Fibroblast of lung (primary cell): ENCODE data around the gene CPT1C. TPM values are rescaled to one million over a fixed set of nuclear protein-coding genes. Genes with fewer than 3 reads are reported as not detected.

Source experiments
- DNase-seq, 2 donors: peaks; one replicate each; pipeline versions ENCODE4 v3.0.0 to v3.0.0-alpha.2; 2010; ENCODE audit warnings: low read depth in 2 of 2
- H2AFZ ChIP-seq: 2 replicates; pipeline ENCODE4 v1.5.1; 2012; ENCODE audit warnings: low read length, control low read depth, inconsistent platforms
- H3K27ac ChIP-seq: 2 replicates; pipeline ENCODE4 v1.5.1; 2011; ENCODE audit warnings: low read length, control low read depth; ENCODE audit not compliant: insufficient read depth
- H3K27me3 ChIP-seq: 2 replicates; pipeline ENCODE4 v1.5.1; 2011; ENCODE audit warnings: mild to moderate bottlenecking, low read length; ENCODE audit not compliant: control insufficient read depth, insufficient read depth
- H3K36me3 ChIP-seq: 2 replicates; pipeline ENCODE4 v1.5.1; 2011; ENCODE audit warnings: low read length; ENCODE audit not compliant: control insufficient read depth, insufficient read depth
- H3K4me1 ChIP-seq: 2 replicates; pipeline ENCODE4 v1.5.1; 2011; ENCODE audit warnings: low read length; ENCODE audit not compliant: control insufficient read depth, insufficient read depth; ENCODE audit errors: extremely low read depth
- H3K4me2 ChIP-seq: 2 replicates; pipeline ENCODE4 v1.5.1; 2011; ENCODE audit warnings: low read length, control low read depth; ENCODE audit not compliant: insufficient read depth; ENCODE audit errors: extremely low read depth
- H3K4me3 ChIP-seq, 4 experiments: fragments of 200-600 bp in 1 of 4; sonication (generic) in 1 of 4; replicated peaks in 1 of 4; 2 replicates each; pipeline ENCODE4 v1.5.1; 2011 to 2016; ENCODE audit warnings: low read length in 4 of 4, low read depth in 3 of 4, mild to moderate bottlenecking in 3 of 4, control low read depth in 2 of 4, inconsistent platforms in 1 of 4, mixed read lengths in 1 of 4; ENCODE audit not compliant: insufficient read depth in 1 of 4; ENCODE audit errors: control extremely low read depth in 1 of 4
- H3K79me2 ChIP-seq: 2 replicates; pipeline ENCODE4 v1.5.1; 2012; ENCODE audit warnings: mild to moderate bottlenecking, low read length, inconsistent platforms; ENCODE audit not compliant: control insufficient read depth, insufficient read depth
- H3K9ac ChIP-seq: 2 replicates; pipeline ENCODE4 v1.5.1; 2011; ENCODE audit warnings: mild to moderate bottlenecking, low read length, control low read depth; ENCODE audit not compliant: insufficient read depth
- H3K9me3 ChIP-seq: 2 replicates; pipeline ENCODE4 v1.5.1; 2012; ENCODE audit warnings: low read depth, low read length; ENCODE audit not compliant: control insufficient read depth, insufficient read depth
- H4K20me1 ChIP-seq: 2 replicates; pipeline ENCODE4 v1.5.1; 2011; ENCODE audit warnings: low read length; ENCODE audit not compliant: control insufficient read depth, insufficient read depth; ENCODE audit errors: extremely low read depth
- CTCF ChIP-seq, 2 donors: IDR thresholded peaks in 1 of 2; conservative IDR thresholded peaks in 1 of 2; 1 replicate in 1 of 2; 2 replicates in 1 of 2; pipeline ENCODE4 v1.5.1; 2011 to 2012; ENCODE audit warnings: low read length in 2 of 2, control low read depth in 1 of 2, inconsistent platforms in 1 of 2, low read depth in 1 of 2, mild to moderate bottlenecking in 1 of 2
- EZH2 ChIP-seq: IDR thresholded peaks from 2 replicates; pipeline ENCODE4 v1.5.1; 2012; ENCODE audit warnings: low read length, control low read depth, mild to moderate bottlenecking; ENCODE audit errors: missing control alignments
- polyA plus RNA-seq, 2 donors: library from polyadenylated mRNA; depleted of rRNA in 1 of 2; stranded (reverse) in 1 of 2; unstranded in 1 of 2; fragments of >200 nt; gene quantifications; 2 replicates each; pipeline ENCODE4 v1.2.1, GENCODE V29; 2011 to 2012; ENCODE audit warnings: missing spikeins in 1 of 2
- total RNA-seq: library from RNA; depleted of rRNA; stranded (reverse); fragments of >200 nt; gene quantifications from 2 replicates; pipeline ENCODE4 v1.2.1, GENCODE V29; 2014

CPT1C gene
- total and polyA plus RNA-seq, 2 donors (not counting 1 experiment from before 2014, with no cell fraction given) = 20.0 to 31.2 TPM

GRCh38 chr19:49677901-49678674 is 12.8 kb upstream of the CPT1C start:
- peaks cover 5% of the 10 kb centered on the region for H3K36me3 ChIP-seq
- no peaks in the 10 kb centered on the region for H3K9me3 ChIP-seq
- H3K9ac ChIP-seq = peak overlapping the region; percentile 91
- peak; percentile 40 to 56 for DNase-seq
- H3K4me3 ChIP-seq = peak overlapping the region; percentile 76 to 99 (median 90)
- no peaks in the 10 kb centered on the region for H3K27me3 ChIP-seq
- no peak overlapping the region for H2AFZ ChIP-seq
- TF ChIP-seq CTCF (conservative IDR thresholded peaks at IDR 0.05 in 1 of 2, IDR thresholded peaks at IDR 0.05 in 1 of 2; ENCODE audit: low read depth in 1 of 2, low read length in 2 of 2) (peak; percentile 56 to 64), EZH2 (no peak)
- H3K4me2 ChIP-seq = peak overlapping the region; percentile 53
- peaks cover 40% of the 10 kb centered on the region for H3K79me2 ChIP-seq
- peak overlapping the region; percentile 86 for H3K27ac ChIP-seq
- H3K4me1 ChIP-seq = peaks cover 4% of the 10 kb centered on the region
- H4K20me1 ChIP-seq = no peaks in the 10 kb centered on the region

- Histone ChIP-seq H3K27ac (no peak overlapping the region), H4K20me1 (no peaks in the 10 kb centered on the region), H3K4me2 (peak overlapping the region; percentile 53), H3K27me3 (no peaks in the 10 kb centered on the region), H3K79me2 (peaks cover 40% of the 10 kb centered on the region), H3K4me1 (peaks cover 4% of the 10 kb centered on the region), H3K9me3 (no peaks in the 10 kb centered on the region), H2AFZ (no peak overlapping the region), H3K9ac (no peak overlapping the region), H3K4me3 (peak overlapping the region in 1 of 4 experiments; percentile 17), H3K36me3 (peaks cover 10% of the 10 kb centered on the region)
- TF ChIP-seq CTCF (conservative IDR thresholded peaks at IDR 0.05 in 1 of 2, IDR thresholded peaks at IDR 0.05 in 1 of 2; ENCODE audit: low read depth in 1 of 2, low read length in 2 of 2) (no peak), EZH2 (no peak)
- no peak for DNase-seq
Observed at GRCh38 chr19:49678985-49679770, 11.7 kb upstream of the CPT1C start.

- no peaks in the 10 kb centered on the region for H3K27me3 ChIP-seq
- no peak for DNase-seq
- peak overlapping the region; percentile 52 for H3K27ac ChIP-seq
- H4K20me1 ChIP-seq = no peaks in the 10 kb centered on the region
- H3K9me3 ChIP-seq = no peaks in the 10 kb centered on the region
- no peak overlapping the region for H3K9ac ChIP-seq
- no peak overlapping the region for H3K4me3 ChIP-seq
- no peak for TF ChIP-seq EZH2
- peaks cover 40% of the 10 kb centered on the region for H3K79me2 ChIP-seq
- no peak overlapping the region for H2AFZ ChIP-seq
- no peak overlapping the region for H3K4me2 ChIP-seq
- H3K4me1 ChIP-seq = peaks cover 4% of the 10 kb centered on the region
- H3K36me3 ChIP-seq = peaks cover 15% of the 10 kb centered on the region
Observed at GRCh38 chr19:49679771-49680413, 11.0 kb upstream of the CPT1C start.
